NCI-H128 (cell line): ENCODE data around the gene ETV2.
"Not testable (repeated sequence)": the region's sequence is repeated elsewhere in the genome, so short reads cannot be mapped to it uniquely, and the experiment has no call there.

Experiments
- DNase-seq: peaks from one replicate; lab custom pipeline; 2025; ENCODE audit not compliant: unreplicated experiment; lab: John Stamatoyannopoulos, UW

Gene ETV2

DNA sequence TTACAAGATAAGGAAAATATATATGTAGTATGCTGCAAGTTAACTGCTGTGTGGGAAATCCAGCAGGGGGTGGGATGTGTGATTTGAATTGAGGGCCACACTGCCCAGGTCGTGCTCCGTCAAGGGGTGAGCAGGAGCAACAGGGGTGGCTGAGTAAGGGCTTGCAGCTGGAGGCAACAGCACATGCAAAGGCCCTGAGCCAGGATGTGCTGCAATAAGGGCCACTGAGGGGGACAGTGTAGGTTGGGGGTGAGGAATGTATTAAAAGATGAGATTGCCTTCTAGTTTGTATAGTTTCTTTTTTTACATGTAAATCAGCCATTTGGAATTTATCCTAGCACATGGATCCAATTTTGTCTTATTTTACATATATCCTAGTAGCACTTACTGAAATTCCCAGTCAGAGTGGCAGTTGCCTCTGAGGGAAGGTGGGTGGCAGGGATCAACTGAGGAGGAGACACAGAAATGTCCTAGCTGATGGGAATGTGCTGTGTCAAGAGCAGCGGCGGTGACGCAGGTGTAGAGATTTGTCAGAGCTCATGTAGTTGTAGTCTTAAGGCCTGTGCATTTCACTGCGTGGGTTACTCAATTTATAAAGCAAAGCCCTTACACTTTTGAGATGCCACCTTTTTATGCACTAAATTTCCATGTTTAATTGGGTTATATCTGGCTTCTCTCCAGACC, 18.1 kb upstream of the ETV2 start:
- no peak for DNase-seq

DNA sequence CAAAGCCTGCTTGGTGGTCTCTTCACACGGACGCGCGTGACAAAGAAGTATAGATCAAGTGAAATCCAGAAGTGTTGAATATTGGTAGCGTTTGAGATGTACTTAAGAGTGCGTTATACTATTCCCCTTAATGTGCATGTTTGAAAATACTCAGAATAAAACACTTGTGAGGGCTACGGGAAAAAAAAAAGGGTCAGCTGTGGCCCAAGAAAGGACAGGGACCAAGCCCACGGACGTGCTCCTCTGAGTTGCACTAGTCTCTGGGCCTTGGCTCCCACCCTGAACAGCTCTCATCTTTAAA, 13.3 kb upstream of the ETV2 start:
- DNase-seq: no peak

- DNase-seq: peak; percentile 99
Measured at GRCh38 chr19:35628565-35629331, 12.8 kb upstream of the ETV2 start, which contains the start of gene RBM42. Gene RBM42 (plus strand): TSS chr19:35629036. CDS start chr19:35629154, 118 bp downstream.

DNA sequence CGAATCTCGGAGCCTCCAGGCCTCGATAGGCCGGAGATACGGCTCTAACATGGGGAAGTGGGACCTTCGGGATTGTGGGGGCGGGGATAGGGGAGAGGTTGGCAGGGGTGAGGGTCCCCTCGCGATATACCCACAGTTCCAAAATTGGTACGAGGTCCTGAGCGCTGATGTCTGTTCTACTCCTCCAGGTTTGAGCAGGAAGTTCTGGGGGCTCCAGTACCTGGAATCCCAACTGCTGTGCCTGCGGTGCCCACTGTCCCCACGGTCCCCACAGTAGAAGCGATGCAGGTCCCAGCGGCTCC, 12.3 kb upstream of the ETV2 start:
- DNase-seq: no peak

GRCh38 chr19:35633727-35634440, 7.7 kb upstream of the ETV2 start:
- no peak for DNase-seq

- no peak for DNase-seq
Measured at GRCh38 chr19:35636651-35637050, 4.9 kb upstream of the ETV2 start.

GRCh38 chr19:35637165-35637564, 4.4 kb upstream of the ETV2 start:
- DNase-seq: no peak

DNA sequence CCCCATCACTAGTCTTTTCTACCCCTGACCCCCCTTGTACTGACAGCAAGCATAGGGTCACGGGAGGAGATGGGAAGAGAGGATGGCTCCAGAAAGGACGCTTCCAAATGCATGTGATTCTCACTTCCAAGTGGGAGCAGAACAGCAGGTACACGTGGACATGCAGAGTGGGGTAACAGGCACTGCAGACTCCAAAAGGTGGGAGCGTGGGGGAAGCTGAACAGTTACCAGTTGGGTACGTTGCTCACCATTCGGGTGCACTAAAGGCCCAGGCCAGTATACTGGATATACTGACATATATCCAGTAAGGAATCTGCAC, 2.3 kb upstream of the ETV2 start:
- DNase-seq: no peak

DNA sequence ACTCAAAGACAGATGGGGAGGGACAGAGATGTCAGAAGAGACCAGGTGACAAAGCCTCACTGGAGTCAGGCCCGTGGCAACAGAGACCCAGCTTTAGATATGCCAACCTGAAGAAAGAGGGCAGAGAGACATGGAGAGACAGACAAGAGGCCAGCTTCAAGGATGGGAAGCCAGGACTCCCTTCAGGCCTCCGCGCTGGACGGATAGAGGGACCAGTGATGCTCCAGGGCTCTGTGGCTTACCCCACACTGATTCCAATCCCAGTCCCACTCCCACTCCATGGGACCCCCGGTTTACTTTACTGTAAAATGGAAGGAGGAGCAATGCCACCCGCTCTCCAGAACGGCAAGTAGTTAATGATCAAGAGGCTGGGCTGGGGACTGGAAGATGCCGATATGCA, 1.7 kb upstream of the ETV2 start:
- DNase-seq: no peak

GRCh38 chr19:35642312-35642711, 767 bp downstream of the ETV2 start:
- no peak for DNase-seq

GRCh38 chr19:35642798-35643254, 1.3 kb downstream of the ETV2 start:
- no peak for DNase-seq

DNA sequence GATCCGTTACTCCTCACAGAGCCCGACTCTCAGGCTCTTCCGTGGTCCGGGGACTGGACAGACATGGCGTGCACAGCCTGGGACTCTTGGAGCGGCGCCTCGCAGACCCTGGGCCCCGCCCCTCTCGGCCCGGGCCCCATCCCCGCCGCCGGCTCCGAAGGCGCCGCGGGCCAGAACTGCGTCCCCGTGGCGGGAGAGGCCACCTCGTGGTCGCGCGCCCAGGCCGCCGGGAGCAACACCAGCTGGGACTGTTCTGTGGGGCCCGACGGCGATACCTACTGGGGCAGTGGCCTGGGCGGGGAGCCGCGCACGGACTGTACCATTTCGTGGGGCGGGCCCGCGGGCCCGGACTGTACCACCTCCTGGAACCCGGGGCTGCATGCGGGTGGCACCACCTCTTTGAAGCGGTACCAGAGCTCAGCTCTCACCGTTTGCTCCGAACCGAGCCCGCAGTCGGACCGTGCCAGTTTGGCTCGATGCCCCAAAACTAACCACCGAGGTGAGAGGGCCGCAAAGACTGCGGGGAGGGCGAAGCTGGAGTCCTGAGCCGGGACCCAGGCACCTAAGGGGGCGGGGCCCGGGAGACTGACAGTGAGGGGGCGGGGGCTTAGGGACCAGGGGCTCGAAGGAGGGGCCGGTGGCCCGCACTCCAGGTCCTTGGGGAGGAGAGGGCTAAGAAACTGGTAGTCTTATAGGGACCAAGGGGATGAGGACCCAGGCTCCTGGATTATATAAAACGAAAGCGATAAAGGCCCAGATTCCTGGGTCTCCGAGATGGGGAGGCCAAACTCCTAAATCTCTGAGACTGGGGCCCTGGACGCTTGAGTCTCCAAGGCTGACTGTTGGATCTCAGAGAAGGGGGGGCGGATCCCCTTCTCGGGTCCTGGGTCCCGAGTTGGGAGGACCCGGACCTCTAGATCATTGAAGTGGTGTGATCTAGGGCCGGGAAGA, 2.0 kb downstream of the ETV2 start:
- peak; percentile 59 for DNase-seq

DNA sequence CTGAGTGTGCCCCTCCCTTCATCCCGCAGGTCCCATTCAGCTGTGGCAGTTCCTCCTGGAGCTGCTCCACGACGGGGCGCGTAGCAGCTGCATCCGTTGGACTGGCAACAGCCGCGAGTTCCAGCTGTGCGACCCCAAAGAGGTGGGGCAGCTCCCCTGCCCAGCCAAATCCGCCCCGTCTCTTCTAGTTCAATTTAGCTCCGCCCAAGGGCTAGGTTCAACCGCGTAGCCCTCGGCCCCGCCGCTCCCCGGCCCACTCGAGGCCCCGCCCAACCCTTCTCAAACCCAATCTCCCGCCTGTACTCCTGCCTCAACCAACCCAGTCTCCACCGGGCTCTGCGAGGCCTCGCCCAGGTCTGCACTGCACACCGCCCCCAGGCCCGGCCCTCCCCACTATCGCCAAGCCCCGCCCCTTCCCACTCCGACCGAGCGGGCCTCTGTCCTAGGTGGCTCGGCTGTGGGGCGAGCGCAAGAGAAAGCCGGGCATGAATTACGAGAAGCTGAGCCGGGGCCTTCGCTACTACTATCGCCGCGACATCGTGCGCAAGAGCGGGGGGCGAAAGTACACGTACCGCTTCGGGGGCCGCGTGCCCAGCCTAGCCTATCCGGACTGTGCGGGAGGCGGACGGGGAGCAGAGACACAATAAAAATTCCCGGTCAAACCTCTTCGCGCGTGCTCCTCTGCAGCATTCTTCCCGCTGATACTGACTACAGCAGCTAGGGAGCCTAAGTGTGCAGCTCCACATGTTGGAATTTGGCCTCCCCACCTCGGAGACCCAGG, 2.9 kb downstream of the ETV2 start:
- peak; percentile 87 for DNase-seq

DNA sequence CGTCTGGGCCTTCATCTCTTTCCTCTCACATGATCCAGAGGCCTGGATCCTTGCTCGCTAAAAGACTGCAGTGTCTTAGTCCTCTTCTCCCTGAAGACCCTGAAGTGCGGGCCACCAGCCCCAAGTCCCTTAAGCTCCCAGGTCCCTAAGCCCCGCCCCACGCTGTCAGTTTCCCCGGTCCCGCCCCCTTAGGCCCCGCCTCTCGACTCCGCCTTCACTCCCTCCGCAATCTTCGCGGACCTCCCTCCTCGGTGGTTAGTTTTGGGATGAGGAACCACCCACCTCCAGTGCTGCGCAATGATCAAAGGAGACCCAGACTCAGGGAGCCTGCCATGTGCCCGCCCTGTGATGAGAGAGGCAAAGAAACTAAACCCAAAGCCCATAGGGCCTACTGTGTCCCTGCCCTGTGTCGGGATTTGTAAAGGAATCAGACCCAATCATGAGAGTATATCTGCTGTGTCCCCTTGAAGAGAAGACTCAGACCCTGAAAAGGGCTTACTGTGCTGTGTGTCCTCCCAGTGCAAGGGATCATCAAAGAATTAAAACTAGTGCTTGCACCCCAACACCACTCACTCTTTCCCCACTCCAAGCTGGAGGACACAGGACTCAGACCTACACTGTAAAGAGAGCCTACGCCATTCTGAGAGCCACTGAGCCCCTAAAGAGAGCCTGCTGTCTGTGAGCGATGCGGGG, 3.6 kb downstream of the ETV2 start:
- DNase-seq: peak; percentile 11

- DNase-seq: no peak
Measured at GRCh38 chr19:35645680-35646511, 4.4 kb downstream of the ETV2 start.

DNA sequence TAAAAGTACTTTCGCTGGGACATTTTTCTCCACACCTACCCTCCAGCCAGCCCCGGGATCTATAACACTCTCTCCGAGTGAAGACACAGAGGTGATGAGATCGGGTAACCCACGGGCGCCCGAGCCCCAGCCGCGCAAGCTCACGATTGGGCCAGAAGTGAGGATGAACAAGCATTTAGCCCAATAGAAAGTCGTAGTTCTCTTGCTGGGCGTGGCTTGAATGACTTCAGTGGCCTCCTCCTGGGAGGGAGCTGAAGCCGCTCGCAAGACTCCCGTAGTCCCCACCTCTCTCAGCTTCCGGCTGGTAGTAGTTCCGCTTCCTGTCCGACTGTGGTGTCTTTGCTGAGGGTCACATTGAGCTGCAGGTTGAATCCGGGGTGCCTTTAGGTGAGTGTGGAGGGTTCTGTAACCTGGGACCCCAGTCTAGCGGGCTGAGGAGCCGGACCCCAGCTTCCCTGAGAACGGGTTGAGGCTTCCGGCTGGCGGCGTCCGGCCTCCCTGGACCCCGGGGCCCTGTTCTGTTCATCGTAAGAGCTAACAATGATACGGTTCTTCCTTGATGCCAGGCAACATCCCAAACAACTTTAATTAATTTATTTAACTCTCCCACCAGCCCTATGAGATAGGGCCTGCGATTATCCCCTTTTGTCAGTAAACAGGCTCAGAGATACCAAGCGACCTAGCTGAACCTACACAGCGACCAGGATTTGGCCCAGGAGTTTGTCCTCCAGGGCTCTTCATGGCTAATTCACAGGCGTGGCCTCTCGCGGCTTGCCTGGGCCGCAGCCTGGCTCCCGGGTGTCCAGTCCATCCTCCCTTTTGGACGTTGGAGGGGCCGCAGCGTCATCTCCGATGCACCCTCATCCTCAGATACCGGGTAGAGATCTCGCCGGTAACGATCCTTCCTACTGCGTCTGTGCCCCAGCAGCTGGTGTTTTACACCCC, 6.7 kb downstream of the ETV2 start, which contains the start of gene COX6B1:
Gene COX6B1, plus strand, starts transcription at position 307 of the 945 bp plus-strand sequence. CDS start 2,921 bp downstream, outside the sequence.
- DNase-seq: peak; percentile 97

- DNase-seq: no peak
Measured at GRCh38 chr19:35650581-35650980, 9.0 kb downstream of the ETV2 start.

GRCh38 chr19:35654828-35655227, 13.3 kb downstream of the ETV2 start:
- not testable (repeated sequence) for DNase-seq
